Stimulated activated CD4-positive, alpha-beta T cell treated with anti-CD3 and anti-CD28 coated beads, TNF-alpha, amount 100 ng/mL, for 1 hour (primary cell): ENCODE measurements around the gene PEX11G.
"Not testable (repeated sequence)": the region's sequence is repeated elsewhere in the genome, so short reads cannot be mapped to it uniquely, and the experiment has no call there.

ENCODE experiments used
- DNase-seq, 3 donors: peaks; one replicate each; pipeline ENCODE4 v3.0.0-alpha.2; 2020; ENCODE audit warnings: low read depth in 3 of 3, low spot score in 1 of 3

Gene PEX11G

GRCh38 chr19:7470540-7471305 lies 18.1 kb downstream of the PEX11G start:
- DNase-seq, result no peak

GRCh38 chr19:7469669-7470285 lies 19.1 kb downstream of the PEX11G start:
- DNase-seq, result no peak

GRCh38 chr19:7468840-7469239 lies 20.0 kb downstream of the PEX11G start:
- DNase-seq, result no peak

- DNase-seq, result no peak
These were observed 21.5 kb downstream of the PEX11G start for GRCh38 chr19:7467009-7467989.

- DNase-seq, result no peak
These were observed 25.3 kb downstream of the PEX11G start for GRCh38 chr19:7463575-7463974.

- DNase-seq, result no peak
These were observed 26.8 kb downstream of the PEX11G start for GRCh38 chr19:7461841-7462629.

- no peak for DNase-seq
These were observed 28.3 kb downstream of the PEX11G start for GRCh38 chr19:7460562-7460966.

- DNase-seq, result no peak
These were observed 29.1 kb downstream of the PEX11G start for GRCh38 chr19:7459773-7460172.

GRCh38 chr19:7458675-7459074 lies 30.2 kb downstream of the PEX11G start:
- no peak for DNase-seq

GRCh38 chr19:7456964-7457541 lies 31.8 kb downstream of the PEX11G start:
- no peak for DNase-seq

- no peak for DNase-seq
These were observed 33.1 kb downstream of the PEX11G start for GRCh38 chr19:7455600-7456296.

- DNase-seq, result no peak
These were observed 33.8 kb downstream of the PEX11G start for GRCh38 chr19:7454998-7455397.

- DNase-seq, result no peak
These were observed 38.3 kb downstream of the PEX11G start for GRCh38 chr19:7450243-7451223.

GRCh38 chr19:7449391-7450070 lies 39.3 kb downstream of the PEX11G start:
- DNase-seq, result not testable (repeated sequence)

- DNase-seq, result no peak
These were observed 41.2 kb downstream of the PEX11G start for GRCh38 chr19:7447648-7448047.

- no peak for DNase-seq
These were observed 43.7 kb downstream of the PEX11G start for GRCh38 chr19:7445104-7445503.

GRCh38 chr19:7444042-7444441 lies 44.8 kb downstream of the PEX11G start:
- DNase-seq, result no peak

GRCh38 chr19:7442423-7442822 lies 46.4 kb downstream of the PEX11G start:
- no peak for DNase-seq
